Measurements from ENCODE around the gene POLR2J2. TPM values are rescaled to one million over a fixed set of nuclear protein-coding genes. Genes with fewer than 3 reads are reported as not detected.
A peak's percentile ranks its signal among the peaks of the same experiment; 100 is the strongest.
"Not testable (repeated sequence)": the region's sequence is repeated elsewhere in the genome, so short reads cannot be mapped to it uniquely, and the experiment has no call there.

The POLR2J2 gene
- 1 to 10 TPM in 2 of 4 donors, under 1 TPM in 1, not detected in 1; 0.45 to 7.5 (median 5.3) TPM for total RNA-seq

DNA sequence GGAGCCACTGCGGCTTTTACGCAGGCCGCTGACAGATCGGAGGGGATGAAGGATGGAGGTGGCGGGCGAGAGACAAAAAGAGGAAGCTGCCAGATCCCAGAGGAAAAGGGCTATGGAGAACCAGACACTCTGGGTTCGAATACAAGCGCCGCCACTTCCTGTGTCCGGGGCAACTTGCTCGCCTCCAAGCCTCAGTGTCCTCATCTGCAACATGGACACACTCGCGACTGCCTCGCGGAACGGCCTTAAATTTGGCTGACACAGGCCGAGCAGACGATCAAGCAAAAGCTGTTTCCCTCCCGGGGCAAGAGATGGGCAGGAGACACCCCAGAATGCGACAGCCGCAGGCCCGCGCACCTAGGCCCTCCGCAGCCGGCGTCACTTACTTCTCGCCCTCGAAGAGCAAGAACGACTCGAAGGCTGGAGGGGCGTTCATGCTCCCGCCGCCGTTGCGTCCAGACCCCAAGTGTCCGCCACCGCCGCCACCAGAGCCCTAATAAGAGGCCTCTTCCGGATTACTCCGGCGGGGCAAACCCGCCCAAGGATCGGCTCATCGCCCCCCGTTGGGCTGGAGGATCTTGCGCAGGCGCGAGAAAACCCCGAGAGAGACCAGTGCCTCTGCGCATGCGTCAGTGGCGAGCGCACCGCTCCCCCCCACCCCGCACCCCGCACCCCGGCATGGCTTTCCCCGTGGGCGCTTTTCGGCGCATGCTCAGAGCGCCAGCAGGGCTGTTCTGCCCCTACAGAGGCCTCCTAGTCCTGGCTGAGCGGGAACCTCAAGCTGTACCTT lies at the start of gene POLR2J2:
POLR2J2 (minus strand) TSS at position 498 of the 790 bp plus-strand sequence; CDS start at position 436, 62 bp downstream.
- TF ChIP-seq POLR2A (IDR thresholded peaks at IDR 0.05): peak in 1 of 2 donors; percentile 12
- Histone ChIP-seq H3K4me3 (peak within 1 kb of the TSS; percentile 42 to 51), H3K27ac (peak within 1 kb of the TSS in 3 of 4 donors; percentile 37 to 74 (median 59))
- WGBS, 2 donors (ENCODE audit: low coverage in 1 of 2): no CpG with 5 or more reads among the region's 63 CpGs
- not testable (repeated sequence) for H3K9me3 ChIP-seq, H3K36me3 ChIP-seq, H3K4me1 ChIP-seq, H3K27me3 ChIP-seq
- ATAC-seq: peak; percentile 91

DNA sequence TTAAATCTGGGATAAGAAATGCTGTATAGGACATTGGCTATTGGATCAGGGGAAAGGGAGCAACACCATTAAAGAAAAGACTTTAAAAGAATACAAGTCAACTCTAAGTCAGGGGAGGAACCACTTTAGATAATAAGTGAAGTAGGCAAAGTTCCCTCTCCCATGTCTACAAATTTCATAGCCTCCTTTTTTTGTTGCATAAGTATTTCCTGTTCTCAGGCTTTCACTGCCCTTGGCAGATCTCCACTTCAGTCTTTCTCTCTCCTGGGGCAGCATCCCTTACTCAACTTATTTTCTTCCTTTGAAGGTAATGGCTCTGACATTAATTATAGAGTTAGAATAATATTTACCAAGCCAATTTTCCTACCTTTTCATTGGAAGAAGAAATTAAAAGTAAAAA lies 47.0 kb upstream of the POLR2J2 start:
- ATAC-seq, H3K4me3 ChIP-seq: not testable (repeated sequence)
- peaks cover 0 to 20% (median 0%) of the 10 kb centered on the region in 3 donors for H3K4me1 ChIP-seq

DNA sequence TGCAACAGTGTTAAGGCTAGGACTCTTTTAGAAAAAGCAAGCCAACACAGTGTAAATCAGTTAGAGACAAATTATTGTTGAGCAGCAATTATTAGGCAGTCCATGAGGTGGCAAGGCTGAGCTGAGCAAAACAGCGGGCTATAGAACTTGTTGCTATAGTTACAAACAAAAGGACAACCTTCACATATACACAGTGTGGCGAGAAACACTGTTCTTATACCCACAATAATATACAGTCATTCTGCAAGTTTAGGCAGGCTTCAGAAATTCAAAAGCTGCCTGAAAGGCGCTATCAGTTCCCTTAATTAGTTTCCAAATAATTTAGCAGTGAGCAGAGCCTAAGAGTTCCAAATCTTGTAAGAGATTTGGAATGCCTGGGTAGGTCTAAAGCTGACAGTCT lies 44.3 kb upstream of the POLR2J2 start:
- WGBS, 2 donors (ENCODE audit: low coverage in 1 of 2): 16% methylated on average over 2 to 3 of the region's 3 CpGs

More for the DNA sequence above, 47.0 kb upstream of the POLR2J2 start:
- H3K27ac ChIP-seq, H3K27me3 ChIP-seq, H3K9me3 ChIP-seq, H3K36me3 ChIP-seq: not testable (repeated sequence)

DNA sequence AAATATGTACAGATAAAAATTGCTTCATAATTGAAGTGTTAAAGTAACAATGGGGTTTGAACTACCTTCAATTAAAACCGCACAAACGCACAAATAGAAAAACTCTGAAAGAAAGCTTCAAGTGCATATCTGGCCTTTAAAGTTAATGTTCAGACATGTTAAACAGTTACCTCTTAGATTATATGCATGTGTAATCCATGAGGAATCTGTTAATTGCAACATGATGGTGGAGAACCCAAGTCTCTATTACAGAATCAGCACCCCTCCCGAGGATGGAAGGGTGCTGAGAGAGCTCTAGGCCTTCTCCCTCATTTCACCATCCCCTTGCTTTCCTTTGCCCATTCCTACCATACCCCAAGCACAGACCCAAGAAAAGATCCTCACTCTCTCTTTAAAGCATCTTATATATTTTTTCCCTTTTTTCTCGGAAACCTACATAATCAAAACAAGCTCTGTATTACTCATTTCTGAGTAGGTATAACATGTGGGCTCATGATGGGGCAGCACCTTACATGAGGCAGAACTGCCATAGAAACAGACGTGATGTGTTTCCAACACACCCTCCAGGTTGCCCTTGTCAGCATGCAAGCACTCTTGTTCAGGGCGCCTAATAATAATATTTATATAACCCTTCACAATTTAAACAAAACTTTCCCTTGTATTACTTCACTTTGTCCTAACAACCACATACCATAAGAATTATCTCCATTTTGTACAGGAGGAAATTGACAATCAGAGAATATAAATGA lies 43.5 kb upstream of the POLR2J2 start:
- ATAC-seq: not testable (repeated sequence)

More for the DNA sequence above, 44.3 kb upstream of the POLR2J2 start:
- not testable (repeated sequence) for H3K4me3 ChIP-seq, H3K36me3 ChIP-seq, H3K27me3 ChIP-seq, H3K9me3 ChIP-seq, ATAC-seq
- peaks cover 0 to 26% (median 0%) of the 10 kb centered on the region in 3 donors for H3K4me1 ChIP-seq
- peak overlapping the region in 2 of 4 donors; percentile 19 to 51 for H3K27ac ChIP-seq

DNA sequence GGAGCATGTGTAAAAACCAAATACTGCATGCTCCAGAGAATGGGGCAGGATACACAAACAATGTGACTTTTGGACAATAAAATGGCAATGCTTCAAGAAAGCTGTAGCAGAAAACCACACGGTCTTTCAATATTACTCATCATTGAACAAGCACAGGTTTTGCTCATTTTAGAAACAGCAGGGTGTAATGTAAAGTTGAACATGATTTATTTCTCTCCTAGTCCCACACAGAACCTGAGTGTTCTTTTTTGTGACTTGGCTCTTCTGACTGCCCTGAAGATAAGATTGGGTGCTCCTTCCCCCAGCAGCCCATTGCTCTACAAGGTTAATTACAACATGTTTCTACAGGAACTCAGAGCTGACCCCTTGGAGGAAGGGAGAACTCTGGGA lies 42.2 kb upstream of the POLR2J2 start:
- not testable (repeated sequence) for H3K9me3 ChIP-seq, H3K4me3 ChIP-seq, H3K36me3 ChIP-seq, H3K27me3 ChIP-seq, ATAC-seq
- peak overlapping the region in 1 of 4 donors; percentile 25 for H3K27ac ChIP-seq
- WGBS, 2 donors (ENCODE audit: low coverage in 1 of 2): no CpG with 5 or more reads among the region's 1 CpG
- peaks cover 0 to 25% (median 0%) of the 10 kb centered on the region in 3 donors for H3K4me1 ChIP-seq

More for the DNA sequence above, 43.5 kb upstream of the POLR2J2 start:
- H3K36me3 ChIP-seq, H3K27me3 ChIP-seq, H3K4me3 ChIP-seq, H3K9me3 ChIP-seq: not testable (repeated sequence)
- 20 to 58% methylated on average over 1 to 4 of the region's 6 CpGs for WGBS, 2 donors (ENCODE audit: low coverage in 1 of 2)
- Histone ChIP-seq H3K27ac (peak overlapping the region in 1 of 4 donors; percentile 51), H3K4me1 (peaks cover 0 to 26% (median 0%) of the 10 kb centered on the region in 3 donors)

DNA sequence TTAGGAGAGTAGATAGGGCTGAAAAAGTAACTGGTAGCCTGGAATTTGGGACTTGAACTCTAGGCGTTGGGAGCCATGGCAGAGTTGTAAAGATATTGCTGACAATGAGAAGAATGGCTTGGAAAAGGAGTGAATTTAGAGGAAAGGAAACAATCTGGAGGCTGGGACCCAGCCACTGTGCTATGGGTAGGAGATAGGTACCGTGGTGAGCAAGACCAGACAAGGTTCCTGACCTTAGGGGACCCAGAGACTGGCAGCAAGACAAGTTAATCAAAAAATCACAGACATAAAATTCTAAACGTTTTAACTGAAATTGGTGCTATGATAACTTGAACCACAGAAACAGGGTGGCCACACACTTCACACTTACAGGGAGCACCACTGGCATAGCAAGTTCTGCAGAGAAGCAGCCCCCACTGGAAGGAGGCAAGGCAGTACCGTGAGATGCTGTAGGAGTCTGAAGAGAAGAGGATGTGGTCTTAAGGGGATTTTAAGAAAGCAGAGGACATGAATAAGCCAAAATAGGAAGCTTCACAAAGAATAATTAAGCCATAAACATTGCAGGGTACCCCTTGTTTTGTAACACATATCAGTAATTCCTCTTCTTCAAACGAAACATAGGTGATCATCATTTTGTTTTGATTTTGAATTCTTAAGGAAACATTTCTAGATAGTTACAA lies 41.7 kb upstream of the POLR2J2 start:
- H3K9me3 ChIP-seq, ATAC-seq, H3K27me3 ChIP-seq, H3K36me3 ChIP-seq, H3K4me3 ChIP-seq: not testable (repeated sequence)
- 31 to 33% methylated on average over 5 of the region's 5 CpGs for WGBS, 2 donors (ENCODE audit: low coverage in 1 of 2)
- peak overlapping the region in 1 of 4 donors; percentile 25 for H3K27ac ChIP-seq
- H3K4me1 ChIP-seq: peaks cover 0 to 19% (median 0%) of the 10 kb centered on the region in 3 donors

DNA sequence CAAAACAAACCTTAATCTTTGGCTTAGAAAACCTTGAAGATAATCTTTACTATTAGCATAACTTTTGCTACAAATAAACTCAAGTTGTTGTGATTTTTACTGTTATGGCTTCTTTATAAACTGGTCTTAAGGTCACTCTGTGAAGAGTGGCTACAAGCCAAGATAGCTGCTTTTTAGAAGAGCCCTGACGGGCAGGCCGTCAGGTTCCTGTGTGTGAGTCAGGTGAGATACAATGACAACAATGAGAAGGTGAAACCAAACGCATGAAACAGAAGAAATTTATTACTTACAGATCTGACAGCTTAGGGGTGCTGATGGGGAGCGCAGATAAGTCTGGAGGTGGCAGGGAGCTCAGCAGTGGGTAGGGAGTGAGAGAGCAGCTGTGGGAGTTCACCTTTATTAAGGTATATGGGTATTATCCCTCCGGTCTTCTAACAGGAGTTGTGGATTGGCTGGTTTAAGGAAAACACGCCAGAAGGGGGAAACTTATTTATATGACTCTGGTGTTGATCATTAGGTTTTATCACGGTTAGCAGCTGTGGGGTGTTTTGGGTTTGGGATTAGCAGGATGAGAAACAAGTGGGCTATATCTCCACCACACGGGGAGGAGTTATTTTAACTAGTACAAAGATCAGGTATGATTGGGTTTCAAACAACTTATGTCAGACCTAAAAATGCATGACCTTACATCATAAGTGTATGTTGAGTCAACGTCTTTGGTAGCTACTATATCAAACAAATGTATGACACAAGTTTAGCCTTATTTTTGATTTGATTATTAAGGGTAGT lies 27.7 kb upstream of the POLR2J2 start:
- ATAC-seq, H3K27ac ChIP-seq, H3K9me3 ChIP-seq, H3K36me3 ChIP-seq, H3K4me3 ChIP-seq, H3K4me1 ChIP-seq, H3K27me3 ChIP-seq: not testable (repeated sequence)
- 61 to 75% methylated on average over 6 to 9 of the region's 9 CpGs for WGBS, 2 donors (ENCODE audit: low coverage in 1 of 2)

DNA sequence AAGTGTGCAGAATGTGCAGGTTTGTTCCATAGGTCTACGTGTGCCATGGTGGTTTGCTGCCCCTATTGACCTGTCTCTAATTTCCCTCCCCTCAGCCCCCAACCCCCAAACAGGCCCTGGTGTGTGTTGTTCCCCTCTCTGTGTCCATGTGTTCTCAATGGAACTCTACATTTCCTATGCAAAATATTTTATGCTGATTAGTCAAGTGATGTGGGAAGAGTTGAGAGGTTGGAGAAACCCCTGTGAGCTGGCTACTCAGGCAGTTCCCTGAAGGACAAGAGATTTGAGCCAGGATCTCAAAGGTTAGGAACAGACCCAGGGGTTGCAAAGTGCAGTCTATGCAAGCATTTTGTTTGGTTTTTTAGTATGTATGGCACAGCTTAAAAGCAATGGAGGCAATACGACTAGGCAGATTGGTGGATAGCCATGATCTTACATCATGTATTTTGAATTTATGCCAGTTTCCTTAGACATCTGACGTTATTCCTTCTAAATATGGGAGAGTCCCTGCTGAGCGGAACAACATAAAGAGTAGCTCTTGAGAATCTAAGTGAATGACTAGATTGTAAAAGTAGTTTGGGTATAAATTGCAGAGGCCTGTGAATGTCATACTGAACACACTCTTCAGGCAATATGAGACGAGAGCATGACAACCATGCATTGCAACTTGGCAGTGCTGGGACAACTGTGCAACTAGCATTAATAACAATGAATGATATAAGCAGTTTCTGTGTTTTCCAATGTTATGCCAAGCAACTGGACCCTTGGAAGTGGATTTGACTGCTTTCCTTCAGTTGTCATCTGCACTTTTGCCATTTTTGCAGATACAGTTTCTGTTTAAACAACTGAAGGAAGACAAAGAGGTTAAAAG lies 26.4 kb upstream of the POLR2J2 start:
- H3K27me3 ChIP-seq, H3K9me3 ChIP-seq, ATAC-seq, H3K4me3 ChIP-seq, H3K27ac ChIP-seq, H3K4me1 ChIP-seq, H3K36me3 ChIP-seq: not testable (repeated sequence)
- 79 to 80% methylated on average over 2 to 3 of the region's 5 CpGs for WGBS, 2 donors (ENCODE audit: low coverage in 1 of 2)

DNA sequence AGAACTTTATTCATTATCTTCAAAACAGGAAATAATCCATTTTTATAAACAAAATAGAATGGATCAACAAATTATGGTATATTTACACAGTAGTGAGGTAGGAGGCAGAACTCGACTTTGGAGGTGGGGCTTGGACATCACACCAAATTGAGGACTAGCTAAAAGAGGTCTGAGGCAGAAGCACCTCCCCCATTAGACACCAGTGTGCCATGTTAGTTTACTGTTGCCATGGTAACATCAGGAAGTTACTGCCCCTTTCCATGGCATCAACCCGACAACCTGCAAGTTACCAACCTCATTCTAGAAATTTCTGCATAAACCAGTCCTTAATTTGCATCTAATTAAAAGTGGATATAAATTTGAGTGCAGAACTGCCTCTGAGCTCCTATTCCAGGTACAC lies 24.5 kb upstream of the POLR2J2 start:
- not testable (repeated sequence) for H3K27me3 ChIP-seq, H3K36me3 ChIP-seq, ATAC-seq, H3K27ac ChIP-seq, H3K4me1 ChIP-seq, H3K4me3 ChIP-seq, H3K9me3 ChIP-seq
- WGBS, 2 donors (ENCODE audit: low coverage in 1 of 2): no CpG with 5 or more reads among the region's 2 CpGs

DNA sequence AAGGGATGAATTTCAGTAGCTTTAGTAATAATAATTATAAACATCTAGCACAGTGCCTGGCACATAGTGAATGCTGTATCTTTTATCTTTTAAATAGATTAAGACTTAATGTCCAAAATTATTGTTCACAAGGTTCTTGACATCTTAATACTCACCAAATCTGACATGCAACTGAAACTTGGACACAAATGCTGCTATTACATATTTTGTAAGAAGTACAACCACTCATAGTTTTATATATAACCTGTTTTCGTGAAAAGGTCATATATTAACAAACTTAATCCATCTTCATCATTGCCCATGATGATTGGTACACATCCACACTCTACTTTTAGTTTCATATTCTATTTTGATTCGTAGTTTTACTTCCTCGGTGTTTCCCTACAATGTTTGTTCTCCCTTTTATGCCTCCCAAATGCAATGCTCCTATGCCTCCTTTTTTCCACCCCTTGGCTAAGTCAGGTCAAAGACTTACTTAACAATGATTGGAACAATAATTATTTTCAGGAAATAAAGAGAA lies 23.6 kb upstream of the POLR2J2 start:
- H3K27me3 ChIP-seq, H3K4me1 ChIP-seq, H3K9me3 ChIP-seq, H3K27ac ChIP-seq, ATAC-seq, H3K4me3 ChIP-seq, H3K36me3 ChIP-seq: not testable (repeated sequence)
- 33% methylated on average over 1 of the region's 3 CpGs; no CpG with 5 or more reads in 1 of the 2 donors for WGBS, 2 donors (ENCODE audit: low coverage in 1 of 2)

DNA sequence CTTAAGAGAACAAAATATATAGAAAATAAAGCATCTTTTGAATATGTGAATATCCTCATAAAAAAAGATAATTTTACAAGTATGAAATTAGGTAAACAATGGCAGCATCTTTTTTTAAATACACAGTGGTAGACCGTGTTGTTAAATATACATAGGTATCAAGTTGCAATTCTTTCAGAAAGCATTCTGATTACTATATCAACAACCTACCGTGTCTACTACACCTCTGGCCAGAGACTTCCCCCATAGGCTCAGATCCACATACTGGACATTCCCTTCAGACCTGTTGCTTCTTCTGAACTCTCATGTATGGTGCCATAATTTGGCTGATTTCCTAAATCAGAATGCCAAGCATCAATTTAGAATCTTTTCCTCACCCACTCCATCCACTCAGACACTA lies 22.5 kb upstream of the POLR2J2 start:
- not testable (repeated sequence) for H3K27me3 ChIP-seq, ATAC-seq, H3K4me3 ChIP-seq, H3K27ac ChIP-seq, H3K36me3 ChIP-seq, H3K4me1 ChIP-seq, H3K9me3 ChIP-seq
- 54 to 72% methylated on average over 2 of the region's 2 CpGs for WGBS, 2 donors (ENCODE audit: low coverage in 1 of 2)

All from gastroesophageal sphincter (tissue), 4 donors.